ENCODE measurements around the gene LONP2. TPM values are rescaled to one million over a fixed set of nuclear protein-coding genes. Genes with fewer than 3 reads are reported as not detected.

LONP2 gene
- total and polyA plus RNA-seq, 10 of the 15 experiments (the other 5 are each of a cell fraction or from before 2014, with no cell fraction given): 8.3 to 48.0 (median 34.8) TPM

- TF ChIP-seq, protein P1, sequence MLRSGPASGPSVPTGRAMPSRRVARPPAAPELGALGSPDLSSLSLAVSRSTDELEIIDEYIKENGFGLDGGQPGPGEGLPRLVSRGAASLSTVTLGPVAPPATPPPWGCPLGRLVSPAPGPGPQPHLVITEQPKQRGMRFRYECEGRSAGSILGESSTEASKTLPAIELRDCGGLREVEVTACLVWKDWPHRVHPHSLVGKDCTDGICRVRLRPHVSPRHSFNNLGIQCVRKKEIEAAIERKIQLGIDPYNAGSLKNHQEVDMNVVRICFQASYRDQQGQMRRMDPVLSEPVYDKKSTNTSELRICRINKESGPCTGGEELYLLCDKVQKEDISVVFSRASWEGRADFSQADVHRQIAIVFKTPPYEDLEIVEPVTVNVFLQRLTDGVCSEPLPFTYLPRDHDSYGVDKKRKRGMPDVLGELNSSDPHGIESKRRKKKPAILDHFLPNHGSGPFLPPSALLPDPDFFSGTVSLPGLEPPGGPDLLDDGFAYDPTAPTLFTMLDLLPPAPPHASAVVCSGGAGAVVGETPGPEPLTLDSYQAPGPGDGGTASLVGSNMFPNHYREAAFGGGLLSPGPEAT (IDR thresholded peaks at IDR 0.05; ENCODE audit: low read depth): peak; percentile 56; the same call in 1 of the 2 replicates
- TF ChIP-seq JUND (IDR thresholded peaks at IDR 0.05; ENCODE audit: low read depth, low read length): no peak
- no peak for TF ChIP-seq WRNIP1 (IDR thresholded peaks at IDR 0.05; ENCODE audit: borderline replicate concordance, low read depth, low read length)
- no peak for TF ChIP-seq ZNF24 (IDR thresholded peaks at IDR 0.05)
- TF ChIP-seq ZBTB4 (CRISPR knock-in tag; IDR thresholded peaks at IDR 0.05): no peak
- peak; percentile 61 for TF ChIP-seq IRF4 (IDR thresholded peaks at IDR 0.05; ENCODE audit: low read depth, low read length)
- no peak for TF ChIP-seq MXI1 (IDR thresholded peaks at IDR 0.05; ENCODE audit: low read depth, low read length)
- TF ChIP-seq DPF2 (IDR thresholded peaks at IDR 0.05): 0 out of 2 replicates have a peak, but pooled peaks have one; percentile 60
- no peak for TF ChIP-seq ZZZ3 (IDR thresholded peaks at IDR 0.05; ENCODE audit: control insufficient read depth, insufficient read length, low read depth)
- peak; percentile 58; the same call in 1 of the 2 replicates for TF ChIP-seq JUNB (IDR thresholded peaks at IDR 0.05)
- no peak for TF ChIP-seq ZNF687 (IDR thresholded peaks at IDR 0.05)
- peak; percentile 66 for TF ChIP-seq MTA2 (IDR thresholded peaks at IDR 0.05; ENCODE audit: low read depth)
- no peak for TF ChIP-seq GABPA (IDR thresholded peaks at IDR 0.05; ENCODE audit: low read depth)
- peak; percentile 49 for TF ChIP-seq SKIL (IDR thresholded peaks at IDR 0.05; ENCODE audit: low read depth, poor library complexity, severe bottlenecking)
- no peak for TF ChIP-seq TARDBP (IDR thresholded peaks at IDR 0.05; ENCODE audit: borderline replicate concordance)
- TF ChIP-seq SUPT20H (IDR thresholded peaks at IDR 0.05; ENCODE audit: borderline replicate concordance, control insufficient read depth, low read depth, low read length): no peak
- no peak for TF ChIP-seq HSF1 (IDR thresholded peaks at IDR 0.05; ENCODE audit: low read depth, low read length)
- TF ChIP-seq NFYB (IDR thresholded peaks at IDR 0.05; ENCODE audit: insufficient read depth, low read depth, low read length): no peak
Observed at GRCh38 chr16:48361012-48361411, 116.9 kb downstream of the LONP2 start (continued).
